SK-N-SH (cell line): ENCODE measurements around the gene ASXL3. TPM values are rescaled to one million over a fixed set of nuclear protein-coding genes. Genes with fewer than 3 reads are reported as not detected.
A peak's percentile ranks its signal among the peaks of the same experiment; 100 is the strongest.

ENCODE experiments used
- CTCF ChIA-PET: fragments of 300-600, 350-600 bp; formaldehyde crosslinking; extraction: SDS; loops from one replicate; lab custom pipeline; 2021; lab: Yijun Ruan, JAX
- POLR2A ChIA-PET: fragments of 350-600 bp; sonication (Branson Sonifier 250); formaldehyde crosslinking; extraction: SDS; loops from one replicate; lab custom pipeline; 2020; ENCODE audit warnings: antibody characterized with exemption, inconsistent platforms; lab: Yijun Ruan, JAX
- DNase-seq: peaks from one replicate; pipeline ENCODE4 v3.0.0; 2012
- H2AFZ ChIP-seq: fragments of 200-600 bp; sonication (generic); 2 replicates; pipeline ENCODE4 v1.8.1; 2016; ENCODE audit warnings: antibody characterized with exemption, mild to moderate bottlenecking, low read depth
- H3F3A ChIP-seq: fragments of 200-600 bp; sonication (generic); replicated peaks from 2 replicates; pipeline ENCODE3; 2016; ENCODE audit warnings: antibody characterized with exemption, mild to moderate bottlenecking; ENCODE audit not compliant: insufficient read depth
- H3K27ac ChIP-seq, 2 experiments: fragments of 200-500 bp in 1 of 2; fragments of 200-600 bp in 1 of 2; sonication (Bioruptor generic) in 1 of 2; sonication (generic), shearing (Covaris generic) in 1 of 2; 2 replicates each; pipeline versions ENCODE4 v1.5.1 to v1.6.1; 2014 to 2016; ENCODE audit warnings: low read depth in 2 of 2, inconsistent platforms in 1 of 2, low read length in 1 of 2, mild to moderate bottlenecking in 1 of 2, mixed read lengths in 1 of 2
- H3K27me3 ChIP-seq: fragments of 200-600 bp; sonication (generic), shearing (Covaris generic); 2 replicates; pipeline ENCODE4 v1.6.1; 2016; ENCODE audit warnings: mixed run types; ENCODE audit not compliant: insufficient read depth
- H3K36me3 ChIP-seq, 2 experiments: fragments of 200-500 bp in 1 of 2; fragments of 200-600 bp in 1 of 2; sonication (Bioruptor generic) in 1 of 2; sonication (generic) in 1 of 2; replicated peaks in 1 of 2; 2 replicates each; pipeline versions ENCODE3 to v1.5.1; 2014 to 2016; ENCODE audit warnings: low read length in 1 of 2, mild to moderate bottlenecking in 1 of 2; ENCODE audit not compliant: insufficient read depth in 2 of 2, control insufficient read depth in 1 of 2
- H3K4me1 ChIP-seq, 2 experiments: fragments of 200-500 bp in 1 of 2; fragments of 200-600 bp in 1 of 2; sonication (Bioruptor generic) in 1 of 2; sonication (generic), shearing (Covaris generic) in 1 of 2; 2 replicates each; pipeline versions ENCODE4 v1.5.1 to v1.6.1; 2014 to 2016; ENCODE audit warnings: low read depth in 1 of 2, low read length in 1 of 2, mixed run types in 1 of 2; ENCODE audit not compliant: insufficient read depth in 2 of 2, control insufficient read depth in 1 of 2
- H3K4me2 ChIP-seq: fragments of 200-600 bp; sonication (generic), shearing (Covaris generic); 2 replicates; pipeline ENCODE4 v1.6.1; 2017; ENCODE audit warnings: mixed run types
- H3K4me3 ChIP-seq, 2 experiments: fragments of 200-500 bp in 1 of 2; fragments of 200-600 bp in 1 of 2; sonication (Bioruptor generic) in 1 of 2; sonication (generic), shearing (Covaris generic) in 1 of 2; 2 replicates each; pipeline versions ENCODE4 v1.5.1 to v1.8.1; 2014 to 2016; ENCODE audit warnings: low read depth in 2 of 2, inconsistent platforms in 1 of 2, low read length in 1 of 2, mild to moderate bottlenecking in 1 of 2, mixed read lengths in 1 of 2, moderate library complexity in 1 of 2
- H3K79me2 ChIP-seq: fragments of 200-600 bp; sonication (generic); 2 replicates; pipeline ENCODE4 v1.8.1; 2017; ENCODE audit warnings: mild to moderate bottlenecking; ENCODE audit not compliant: insufficient read depth
- H3K9ac ChIP-seq: fragments of 200-600 bp; sonication (generic); 2 replicates; pipeline ENCODE4 v1.6.1; 2017; ENCODE audit warnings: mixed run types
- H3K9me2 ChIP-seq: fragments of 200-600 bp; sonication (generic); 2 replicates; pipeline ENCODE4 v1.6.1; 2017; ENCODE audit warnings: mixed run types
- H3K9me3 ChIP-seq: fragments of 200-600 bp; sonication (generic); 2 replicates; pipeline ENCODE4 v1.6.1; 2017; ENCODE audit warnings: mixed run types, mild to moderate bottlenecking, moderate library complexity
- H4K20me1 ChIP-seq: fragments of 200-600 bp; sonication (generic); 2 replicates; pipeline ENCODE4 v1.6.1; 2017; ENCODE audit warnings: mild to moderate bottlenecking, mixed run types; ENCODE audit not compliant: insufficient read depth
- ELF1 ChIP-seq: IDR thresholded peaks from 2 replicates; pipeline ENCODE4 v1.4.0; 2012
- FOXJ3 ChIP-seq: sonication (generic); formaldehyde crosslinking; IDR thresholded peaks from 2 replicates; pipeline ENCODE4 v1.5.1; 2020; ENCODE audit warnings: mild to moderate bottlenecking, missing genetic modification reagents
- FOXM1 ChIP-seq: IDR thresholded peaks from 2 replicates; pipeline ENCODE4 v1.4.0; 2012; ENCODE audit warnings: low read depth, mild to moderate bottlenecking
- NRF1 ChIP-seq: IDR thresholded peaks from 2 replicates; pipeline ENCODE4 v1.6.1; 2012; ENCODE audit warnings: low read depth, mild to moderate bottlenecking, low read length
- POLR2AphosphoS5 ChIP-seq: IDR thresholded peaks from 2 replicates; pipeline ENCODE4 v1.6.1; 2012; ENCODE audit warnings: low read depth, low read length
- RAD21 ChIP-seq: IDR thresholded peaks from 2 replicates; pipeline ENCODE4 v1.6.1; 2012; ENCODE audit warnings: mild to moderate bottlenecking, low read length
- RCOR1 ChIP-seq: fragments of 150-350 bp; IDR thresholded peaks from 2 replicates; pipeline ENCODE4 v1.6.1; 2017; ENCODE audit warnings: antibody characterized with exemption, low read length
- RXRA ChIP-seq: IDR thresholded peaks from 2 replicates; pipeline ENCODE4 v1.4.0; 2012; ENCODE audit warnings: low read depth, mild to moderate bottlenecking, borderline replicate concordance
- TAF1 ChIP-seq: IDR thresholded peaks from 2 replicates; pipeline ENCODE4 v1.6.1; 2012; ENCODE audit warnings: low read depth, mild to moderate bottlenecking, low read length, moderate library complexity, borderline replicate concordance
- WGBS: methylation state at CpG from one replicate; pipeline ENCODE4 v1.1.6; 2017; ENCODE audit warnings: low lambda C conversion rate; 5-methylcytosine and 5-hydroxymethylcytosine counted together
- polyA plus RNA-seq, 3 experiments: library from polyadenylated mRNA; depleted of rRNA; stranded (reverse); fragments of >200 nt; gene quantifications; 2 replicates each; pipeline ENCODE4 v1.2.3, GENCODE V29; 2012
- TF ChIP-seq, protein P1 (sequence below): fragments of 200-600 bp; sonication (generic); IDR thresholded peaks from 2 replicates; pipeline ENCODE4 v1.6.1; 2017; ENCODE audit warnings: antibody characterized with exemption, mild to moderate bottlenecking, moderate library complexity
- TF ChIP-seq, protein P2 (sequence below): IDR thresholded peaks from 2 replicates; pipeline ENCODE4 v1.4.0; 2012; ENCODE audit warnings: low read depth, borderline replicate concordance
- TF ChIP-seq, protein P3 (sequence below): IDR thresholded peaks from 2 replicates; pipeline ENCODE4 v1.6.1; 2012; ENCODE audit warnings: mild to moderate bottlenecking, low read depth, low read length, moderate library complexity

ASXL3 gene
- polyA plus RNA-seq, 1 of the 3 experiments (the other 2 are of a cell fraction) = not detected

DNA sequence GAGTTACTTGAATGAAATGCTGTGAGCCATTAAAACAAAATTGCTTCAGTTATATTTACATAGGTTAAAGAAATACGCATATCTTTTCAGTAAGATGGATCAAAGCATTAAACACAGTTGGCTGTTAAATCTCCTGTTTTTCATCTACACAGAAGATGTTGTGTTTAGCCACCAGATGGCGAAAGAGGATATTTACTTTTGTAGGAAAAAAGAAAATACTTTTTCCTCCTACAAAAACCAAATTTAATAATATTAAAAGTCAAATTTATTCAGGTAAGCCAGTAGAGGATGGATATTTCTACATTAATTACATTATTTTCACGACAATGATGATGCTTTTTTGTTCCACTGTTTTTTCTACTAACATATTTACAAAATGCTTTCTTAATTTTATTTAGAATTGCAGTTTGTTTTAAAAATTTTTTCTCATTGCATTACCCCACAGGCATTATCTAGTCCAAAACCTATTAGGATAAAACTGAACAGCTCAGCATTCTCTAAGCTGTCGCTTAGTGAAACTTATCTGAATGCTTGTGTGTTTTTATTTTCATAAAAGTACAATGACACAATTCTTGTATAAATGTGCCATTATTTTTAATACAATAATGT, 173.7 kb downstream of the ASXL3 start:
- Histone ChIP-seq H3F3A (no peaks in the 10 kb centered on the region), H3K27ac (no peak overlapping the region), H3K4me1 (no peaks in the 10 kb centered on the region; a peak in 2 of 4 replicates), H3K4me2 (no peak overlapping the region), H3K27me3 (no peaks in the 10 kb centered on the region), H3K9me2 (no peaks in the 10 kb centered on the region), H3K9ac (no peak overlapping the region), H4K20me1 (no peaks in the 10 kb centered on the region), H3K36me3 (no peaks in the 10 kb centered on the region), H2AFZ (no peak overlapping the region), H3K9me3 (no peaks in the 10 kb centered on the region), H3K79me2 (no peaks in the 10 kb centered on the region), H3K4me3 (no peak overlapping the region; a peak in 1 of 4 replicates)
- no peak for DNase-seq
- ChIA-PET POLR2A (no interaction called here), CTCF (interaction anchor here (0.7 to 3.0 kb wide), 9 partner anchors 7 to 520 kb away, joined by 3 to 12 read pairs (median 4); no protein-coding TSS in a partner anchor)
- no peak for TF ChIP-seq ELF1
- peak; percentile 53 for TF ChIP-seq RAD21
- TF ChIP-seq, protein P1, sequence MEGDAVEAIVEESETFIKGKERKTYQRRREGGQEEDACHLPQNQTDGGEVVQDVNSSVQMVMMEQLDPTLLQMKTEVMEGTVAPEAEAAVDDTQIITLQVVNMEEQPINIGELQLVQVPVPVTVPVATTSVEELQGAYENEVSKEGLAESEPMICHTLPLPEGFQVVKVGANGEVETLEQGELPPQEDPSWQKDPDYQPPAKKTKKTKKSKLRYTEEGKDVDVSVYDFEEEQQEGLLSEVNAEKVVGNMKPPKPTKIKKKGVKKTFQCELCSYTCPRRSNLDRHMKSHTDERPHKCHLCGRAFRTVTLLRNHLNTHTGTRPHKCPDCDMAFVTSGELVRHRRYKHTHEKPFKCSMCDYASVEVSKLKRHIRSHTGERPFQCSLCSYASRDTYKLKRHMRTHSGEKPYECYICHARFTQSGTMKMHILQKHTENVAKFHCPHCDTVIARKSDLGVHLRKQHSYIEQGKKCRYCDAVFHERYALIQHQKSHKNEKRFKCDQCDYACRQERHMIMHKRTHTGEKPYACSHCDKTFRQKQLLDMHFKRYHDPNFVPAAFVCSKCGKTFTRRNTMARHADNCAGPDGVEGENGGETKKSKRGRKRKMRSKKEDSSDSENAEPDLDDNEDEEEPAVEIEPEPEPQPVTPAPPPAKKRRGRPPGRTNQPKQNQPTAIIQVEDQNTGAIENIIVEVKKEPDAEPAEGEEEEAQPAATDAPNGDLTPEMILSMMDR = peak; percentile 66
- 24% methylated on average over 4 of the region's 4 CpGs for WGBS

DNA sequence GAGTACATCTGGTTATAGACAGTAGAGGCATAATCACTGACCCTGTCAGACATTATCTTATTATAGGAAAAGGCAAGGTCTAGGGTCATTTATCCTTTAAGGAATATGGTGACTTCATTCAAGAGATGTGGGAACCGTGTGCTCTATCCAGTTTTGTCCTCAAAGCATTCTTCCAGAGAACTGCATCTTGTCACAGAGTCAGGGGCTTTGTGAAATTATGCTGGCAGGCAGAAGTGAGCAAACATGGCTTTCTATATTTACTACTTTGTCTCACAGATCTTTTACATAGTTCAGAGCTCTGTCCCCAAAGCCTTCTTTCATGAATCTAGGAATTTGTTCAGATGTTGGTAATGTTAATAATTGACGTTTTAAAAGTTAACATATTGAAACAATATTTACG, 177.4 kb downstream of the ASXL3 start:
- no peak overlapping the region for H2AFZ ChIP-seq

More for the DNA sequence above, 177.4 kb downstream of the ASXL3 start:
- H3K27ac ChIP-seq = no peak overlapping the region
- no peaks in the 10 kb centered on the region for H3K36me3 ChIP-seq
- TF ChIP-seq, protein P2, sequence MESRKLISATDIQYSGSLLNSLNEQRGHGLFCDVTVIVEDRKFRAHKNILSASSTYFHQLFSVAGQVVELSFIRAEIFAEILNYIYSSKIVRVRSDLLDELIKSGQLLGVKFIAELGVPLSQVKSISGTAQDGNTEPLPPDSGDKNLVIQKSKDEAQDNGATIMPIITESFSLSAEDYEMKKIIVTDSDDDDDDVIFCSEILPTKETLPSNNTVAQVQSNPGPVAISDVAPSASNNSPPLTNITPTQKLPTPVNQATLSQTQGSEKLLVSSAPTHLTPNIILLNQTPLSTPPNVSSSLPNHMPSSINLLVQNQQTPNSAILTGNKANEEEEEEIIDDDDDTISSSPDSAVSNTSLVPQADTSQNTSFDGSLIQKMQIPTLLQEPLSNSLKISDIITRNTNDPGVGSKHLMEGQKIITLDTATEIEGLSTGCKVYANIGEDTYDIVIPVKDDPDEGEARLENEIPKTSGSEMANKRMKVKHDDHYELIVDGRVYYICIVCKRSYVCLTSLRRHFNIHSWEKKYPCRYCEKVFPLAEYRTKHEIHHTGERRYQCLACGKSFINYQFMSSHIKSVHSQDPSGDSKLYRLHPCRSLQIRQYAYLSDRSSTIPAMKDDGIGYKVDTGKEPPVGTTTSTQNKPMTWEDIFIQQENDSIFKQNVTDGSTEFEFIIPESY = no peak
- TF ChIP-seq POLR2AphosphoS5 (no peak), ELF1 (no peak), FOXM1 (no peak), RXRA (no peak), FOXJ3 (CRISPR knock-in tag) (no peak), NRF1 (no peak), TAF1 (no peak), RCOR1 (no peak)
- TF ChIP-seq, protein P1 = no peak
- TF ChIP-seq, protein P3, sequence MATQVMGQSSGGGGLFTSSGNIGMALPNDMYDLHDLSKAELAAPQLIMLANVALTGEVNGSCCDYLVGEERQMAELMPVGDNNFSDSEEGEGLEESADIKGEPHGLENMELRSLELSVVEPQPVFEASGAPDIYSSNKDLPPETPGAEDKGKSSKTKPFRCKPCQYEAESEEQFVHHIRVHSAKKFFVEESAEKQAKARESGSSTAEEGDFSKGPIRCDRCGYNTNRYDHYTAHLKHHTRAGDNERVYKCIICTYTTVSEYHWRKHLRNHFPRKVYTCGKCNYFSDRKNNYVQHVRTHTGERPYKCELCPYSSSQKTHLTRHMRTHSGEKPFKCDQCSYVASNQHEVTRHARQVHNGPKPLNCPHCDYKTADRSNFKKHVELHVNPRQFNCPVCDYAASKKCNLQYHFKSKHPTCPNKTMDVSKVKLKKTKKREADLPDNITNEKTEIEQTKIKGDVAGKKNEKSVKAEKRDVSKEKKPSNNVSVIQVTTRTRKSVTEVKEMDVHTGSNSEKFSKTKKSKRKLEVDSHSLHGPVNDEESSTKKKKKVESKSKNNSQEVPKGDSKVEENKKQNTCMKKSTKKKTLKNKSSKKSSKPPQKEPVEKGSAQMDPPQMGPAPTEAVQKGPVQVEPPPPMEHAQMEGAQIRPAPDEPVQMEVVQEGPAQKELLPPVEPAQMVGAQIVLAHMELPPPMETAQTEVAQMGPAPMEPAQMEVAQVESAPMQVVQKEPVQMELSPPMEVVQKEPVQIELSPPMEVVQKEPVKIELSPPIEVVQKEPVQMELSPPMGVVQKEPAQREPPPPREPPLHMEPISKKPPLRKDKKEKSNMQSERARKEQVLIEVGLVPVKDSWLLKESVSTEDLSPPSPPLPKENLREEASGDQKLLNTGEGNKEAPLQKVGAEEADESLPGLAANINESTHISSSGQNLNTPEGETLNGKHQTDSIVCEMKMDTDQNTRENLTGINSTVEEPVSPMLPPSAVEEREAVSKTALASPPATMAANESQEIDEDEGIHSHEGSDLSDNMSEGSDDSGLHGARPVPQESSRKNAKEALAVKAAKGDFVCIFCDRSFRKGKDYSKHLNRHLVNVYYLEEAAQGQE = no peak
- TF ChIP-seq, all 33 proteins: peak for 0
- H3F3A ChIP-seq = no peaks in the 10 kb centered on the region
- H4K20me1 ChIP-seq = no peaks in the 10 kb centered on the region
- H3K4me3 ChIP-seq = no peak overlapping the region
- ChIA-PET CTCF (no interaction called here), POLR2A (no interaction called here)
- no peak for DNase-seq
- H3K4me1 ChIP-seq = no peaks in the 10 kb centered on the region; a peak in 2 of 4 replicates
- H3K4me2 ChIP-seq = no peak overlapping the region
- H3K79me2 ChIP-seq = no peaks in the 10 kb centered on the region
- no peaks in the 10 kb centered on the region for H3K9me3 ChIP-seq
- no peaks in the 10 kb centered on the region for H3K9me2 ChIP-seq
- 57% methylated on average over 3 of the region's 3 CpGs for WGBS
- no peak overlapping the region for H3K9ac ChIP-seq
- no peaks in the 10 kb centered on the region for H3K27me3 ChIP-seq
